ENCODE measurements around the gene ZNF622. TPM values are rescaled to one million over a fixed set of nuclear protein-coding genes. Genes with fewer than 3 reads are reported as not detected.

ZNF622 gene, protein sequence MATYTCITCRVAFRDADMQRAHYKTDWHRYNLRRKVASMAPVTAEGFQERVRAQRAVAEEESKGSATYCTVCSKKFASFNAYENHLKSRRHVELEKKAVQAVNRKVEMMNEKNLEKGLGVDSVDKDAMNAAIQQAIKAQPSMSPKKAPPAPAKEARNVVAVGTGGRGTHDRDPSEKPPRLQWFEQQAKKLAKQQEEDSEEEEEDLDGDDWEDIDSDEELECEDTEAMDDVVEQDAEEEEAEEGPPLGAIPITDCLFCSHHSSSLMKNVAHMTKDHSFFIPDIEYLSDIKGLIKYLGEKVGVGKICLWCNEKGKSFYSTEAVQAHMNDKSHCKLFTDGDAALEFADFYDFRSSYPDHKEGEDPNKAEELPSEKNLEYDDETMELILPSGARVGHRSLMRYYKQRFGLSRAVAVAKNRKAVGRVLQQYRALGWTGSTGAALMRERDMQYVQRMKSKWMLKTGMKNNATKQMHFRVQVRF
- total RNA-seq = 43.3 and 47.2 TPM in 2 replicates

DNA sequence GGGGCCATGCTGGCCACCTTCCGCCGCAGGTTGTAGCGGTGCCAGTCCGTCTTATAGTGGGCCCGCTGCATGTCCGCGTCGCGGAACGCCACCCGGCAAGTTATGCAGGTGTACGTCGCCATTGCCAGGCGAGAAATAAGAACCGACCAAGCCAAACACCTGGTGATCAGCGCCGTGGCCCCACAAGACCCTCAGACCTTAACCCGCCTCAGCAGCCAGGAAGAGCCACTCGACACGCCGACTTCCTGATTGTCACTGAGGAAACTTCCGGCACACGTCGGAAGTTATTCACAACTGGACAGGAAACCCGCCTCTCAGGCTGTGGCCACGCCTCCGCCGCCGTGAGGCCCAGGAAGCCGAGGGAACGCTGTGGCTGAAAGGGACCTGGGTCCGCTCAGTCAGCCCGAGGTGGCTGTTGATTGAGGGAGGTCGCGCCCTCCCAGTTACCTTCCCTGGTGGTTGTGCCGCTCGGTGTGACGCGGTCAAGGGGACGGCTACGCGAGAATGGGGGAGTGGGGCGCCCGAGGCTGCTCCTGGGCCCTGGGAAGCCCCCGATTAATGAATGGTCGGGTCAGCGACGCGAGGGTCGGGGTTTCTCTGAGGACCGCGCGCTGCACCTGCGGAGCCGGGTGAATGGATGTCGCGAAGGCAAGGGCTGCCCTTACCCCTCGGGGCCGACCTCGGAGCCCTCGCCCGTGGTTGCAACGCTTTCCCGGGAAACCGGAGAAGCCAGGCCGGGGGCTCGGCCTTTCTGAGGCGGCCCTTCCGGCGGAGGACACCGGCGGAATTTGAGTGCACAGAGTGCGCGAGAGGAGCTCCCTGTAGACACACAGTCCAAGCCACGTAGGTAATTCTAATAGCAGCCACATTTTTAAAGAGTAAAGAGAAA lies at the start of gene ZNF622:
Gene ZNF622 (minus strand): TSS at position 257 of the 889 bp plus-strand sequence. CDS start 135 bp downstream, at position 122.
- peak within 1 kb of the TSS; percentile 94 for H3K4me3 ChIP-seq (ENCODE audit: low read depth, low read length)
- TF ChIP-seq, protein P1, sequence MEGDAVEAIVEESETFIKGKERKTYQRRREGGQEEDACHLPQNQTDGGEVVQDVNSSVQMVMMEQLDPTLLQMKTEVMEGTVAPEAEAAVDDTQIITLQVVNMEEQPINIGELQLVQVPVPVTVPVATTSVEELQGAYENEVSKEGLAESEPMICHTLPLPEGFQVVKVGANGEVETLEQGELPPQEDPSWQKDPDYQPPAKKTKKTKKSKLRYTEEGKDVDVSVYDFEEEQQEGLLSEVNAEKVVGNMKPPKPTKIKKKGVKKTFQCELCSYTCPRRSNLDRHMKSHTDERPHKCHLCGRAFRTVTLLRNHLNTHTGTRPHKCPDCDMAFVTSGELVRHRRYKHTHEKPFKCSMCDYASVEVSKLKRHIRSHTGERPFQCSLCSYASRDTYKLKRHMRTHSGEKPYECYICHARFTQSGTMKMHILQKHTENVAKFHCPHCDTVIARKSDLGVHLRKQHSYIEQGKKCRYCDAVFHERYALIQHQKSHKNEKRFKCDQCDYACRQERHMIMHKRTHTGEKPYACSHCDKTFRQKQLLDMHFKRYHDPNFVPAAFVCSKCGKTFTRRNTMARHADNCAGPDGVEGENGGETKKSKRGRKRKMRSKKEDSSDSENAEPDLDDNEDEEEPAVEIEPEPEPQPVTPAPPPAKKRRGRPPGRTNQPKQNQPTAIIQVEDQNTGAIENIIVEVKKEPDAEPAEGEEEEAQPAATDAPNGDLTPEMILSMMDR (conservative IDR thresholded peaks at IDR 0.05; ENCODE audit: low read depth, low read length) = no peak
- DNase-seq (ENCODE audit: low read depth) = no peak

DNA sequence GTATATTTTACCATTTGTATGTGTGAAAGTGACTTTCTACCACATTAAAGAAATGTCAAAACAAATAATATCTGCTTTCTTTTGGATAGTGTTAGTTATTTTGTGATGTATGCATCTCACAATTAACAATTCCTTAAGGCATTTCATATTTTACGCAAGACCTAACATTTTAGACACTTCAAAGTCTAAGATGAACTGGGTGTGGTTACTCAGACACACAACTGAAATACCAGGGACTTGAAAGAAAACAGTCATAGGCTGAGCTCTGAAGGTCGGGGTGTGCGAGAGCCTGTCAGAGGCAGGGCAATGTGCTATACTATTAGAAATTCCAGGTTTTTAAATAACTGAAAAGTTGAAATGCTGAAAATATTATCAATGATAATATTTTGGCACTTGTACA lies 44.5 kb upstream of the ZNF622 start:
- no peak for DNase-seq (ENCODE audit: low read depth)
- TF ChIP-seq, protein P1 (conservative IDR thresholded peaks at IDR 0.05; ENCODE audit: low read depth, low read length) = no peak
- H3K4me3 ChIP-seq (ENCODE audit: low read depth, low read length) = no peak overlapping the region

DNA sequence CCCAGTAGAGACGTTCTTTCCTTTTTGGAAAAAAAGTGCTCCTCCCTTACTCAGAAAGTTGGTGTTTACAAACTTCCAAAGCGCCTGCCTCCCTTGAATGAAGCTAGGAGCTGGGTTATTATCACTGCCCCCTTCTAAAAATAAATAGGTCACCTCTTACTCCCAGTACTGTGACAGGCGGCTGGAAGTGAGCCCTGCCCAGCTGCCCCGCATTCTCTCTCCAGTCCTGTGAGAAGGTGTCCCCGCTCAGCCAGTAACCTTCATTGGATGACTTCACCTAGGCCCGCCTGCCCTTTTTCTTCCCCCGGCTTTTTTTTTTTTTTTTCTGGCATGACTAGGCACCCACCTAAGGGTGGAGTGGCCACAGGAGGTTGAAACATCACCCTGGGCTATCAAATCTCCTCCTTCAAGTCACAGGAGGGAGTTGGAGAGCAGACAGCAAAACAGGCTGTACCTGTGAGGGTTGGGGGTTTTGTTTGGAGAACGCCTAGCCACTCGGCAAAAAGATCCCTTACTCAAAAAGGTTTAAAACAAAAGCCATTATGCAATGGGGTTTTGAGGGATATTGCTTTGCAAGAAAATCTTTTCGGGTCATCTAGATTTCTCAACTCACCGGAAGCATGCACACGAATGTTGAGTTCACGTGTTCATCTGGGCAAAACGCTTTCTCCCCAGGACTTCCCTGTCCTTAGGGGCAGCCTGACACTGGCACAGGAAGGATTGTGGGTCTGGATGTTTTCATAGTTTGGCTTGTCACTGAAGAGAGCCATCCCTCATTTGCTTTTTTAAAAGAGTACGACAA lies 43.3 kb upstream of the ZNF622 start:
- DNase-seq (ENCODE audit: low read depth) = peak; percentile 82
- TF ChIP-seq, protein P1 (conservative IDR thresholded peaks at IDR 0.05; ENCODE audit: low read depth, low read length) = no peak
- peak overlapping the region; percentile 66 for H3K4me3 ChIP-seq (ENCODE audit: low read depth, low read length)

DNA sequence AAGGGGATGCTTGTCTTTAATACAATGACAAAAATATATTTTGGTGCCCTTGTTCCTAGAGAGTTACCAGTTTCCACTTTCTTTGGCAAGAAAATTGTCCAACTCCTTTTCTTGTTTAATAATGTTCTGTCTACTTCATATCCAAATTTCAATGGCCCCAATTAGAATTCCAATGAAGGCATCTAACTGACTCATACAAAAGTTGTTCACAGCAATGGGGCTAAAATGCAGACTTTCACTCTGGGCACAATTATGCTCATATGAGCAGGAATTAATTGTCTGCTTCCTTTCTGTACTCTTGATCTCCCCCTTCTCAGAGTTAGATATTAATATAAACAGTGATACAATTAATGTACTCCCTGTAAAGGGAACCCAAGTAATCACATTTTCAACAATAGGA lies 42.1 kb upstream of the ZNF622 start:
- no peak for DNase-seq (ENCODE audit: low read depth)
- TF ChIP-seq, protein P1 (conservative IDR thresholded peaks at IDR 0.05; ENCODE audit: low read depth, low read length) = no peak
- peak overlapping the region; percentile 66 for H3K4me3 ChIP-seq (ENCODE audit: low read depth, low read length)

DNA sequence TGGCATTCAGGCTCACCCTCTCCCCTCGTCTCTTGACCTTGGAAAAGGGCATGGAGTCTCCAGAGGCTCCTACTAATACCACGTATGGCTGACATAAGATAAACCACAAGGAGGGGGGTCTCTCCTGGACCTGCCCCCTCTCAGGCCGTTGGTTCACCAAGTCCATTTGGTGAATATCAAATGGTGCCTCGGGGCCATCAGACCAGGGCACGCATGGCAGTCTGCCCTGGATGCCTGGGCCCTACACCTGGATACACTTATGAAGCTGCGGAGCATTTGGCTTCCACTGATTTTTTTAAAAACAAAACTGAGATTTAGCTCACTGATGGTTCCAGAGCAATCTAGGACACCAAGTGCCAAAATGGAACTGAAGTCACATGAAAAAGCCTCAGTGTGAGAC lies 40.3 kb upstream of the ZNF622 start:
- no peak for DNase-seq (ENCODE audit: low read depth)
- TF ChIP-seq, protein P1 (conservative IDR thresholded peaks at IDR 0.05; ENCODE audit: low read depth, low read length) = no peak
- H3K4me3 ChIP-seq (ENCODE audit: low read depth, low read length) = peak overlapping the region; percentile 66

DNA sequence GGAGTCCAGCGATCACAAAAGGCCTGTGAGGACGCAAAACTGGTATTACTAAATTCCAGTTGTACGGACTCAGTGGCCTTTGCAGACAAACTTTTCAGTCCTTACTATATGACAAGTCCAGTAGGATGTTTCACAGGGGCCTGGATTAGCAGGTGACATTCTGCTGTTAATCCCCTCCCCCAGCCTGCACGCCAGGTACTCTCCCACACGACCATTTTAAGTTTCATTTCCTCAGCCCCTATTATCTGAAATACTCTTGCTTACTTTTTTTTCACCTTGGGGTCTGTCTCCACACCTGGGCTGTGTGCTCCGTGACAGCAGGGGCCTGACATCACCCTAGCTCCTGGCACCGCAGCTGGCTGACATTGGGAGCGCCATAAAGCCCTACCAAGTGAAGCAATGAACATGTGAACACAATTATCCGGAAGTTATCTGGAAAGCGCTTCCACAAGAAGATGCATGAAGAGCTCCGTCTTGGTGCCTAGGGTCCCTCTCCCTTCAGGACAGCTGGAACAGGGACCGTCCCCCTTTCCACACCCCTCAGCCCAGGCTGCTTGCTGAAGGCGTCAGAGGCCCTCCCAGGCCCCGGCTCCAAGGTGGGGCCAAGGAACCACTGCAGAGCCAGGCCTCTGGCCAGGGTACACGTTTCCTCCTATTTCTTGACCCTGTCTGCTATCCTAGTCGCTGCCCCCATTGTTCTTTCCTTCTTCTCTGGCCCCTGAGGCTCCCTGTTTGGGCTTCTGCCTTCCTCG lies 39.7 kb upstream of the ZNF622 start:
- DNase-seq (ENCODE audit: low read depth) = no peak
- peak overlapping the region; percentile 66 for H3K4me3 ChIP-seq (ENCODE audit: low read depth, low read length)
- TF ChIP-seq, protein P1 (conservative IDR thresholded peaks at IDR 0.05; ENCODE audit: low read depth, low read length) = no peak
